PC-3 (cell line): ENCODE data around the gene LILRB2.

Source experiments
- EZH2 ChIP-seq: fragments of 300-600 bp; sonication (generic); IDR thresholded peaks from one replicate; pipeline ENCODE4 v1.6.1; 2017; ENCODE audit warnings: antibody characterized with exemption, mild to moderate bottlenecking, low read length; ENCODE audit not compliant: unreplicated experiment
- EZH2phosphoT487 ChIP-seq: fragments of 300-600 bp; sonication (generic); IDR thresholded peaks from 2 replicates; pipeline ENCODE4 v1.6.1; 2018; ENCODE audit warnings: mild to moderate bottlenecking, antibody characterized with exemption, low read length, borderline replicate concordance
- TF ChIP-seq, protein P1 (sequence below): fragments of 300-600 bp; sonication (generic); conservative IDR thresholded peaks from 2 replicates; pipeline ENCODE4 v1.5.1; 2017; ENCODE audit warnings: antibody characterized with exemption, low read depth, mild to moderate bottlenecking, low read length

DNA sequence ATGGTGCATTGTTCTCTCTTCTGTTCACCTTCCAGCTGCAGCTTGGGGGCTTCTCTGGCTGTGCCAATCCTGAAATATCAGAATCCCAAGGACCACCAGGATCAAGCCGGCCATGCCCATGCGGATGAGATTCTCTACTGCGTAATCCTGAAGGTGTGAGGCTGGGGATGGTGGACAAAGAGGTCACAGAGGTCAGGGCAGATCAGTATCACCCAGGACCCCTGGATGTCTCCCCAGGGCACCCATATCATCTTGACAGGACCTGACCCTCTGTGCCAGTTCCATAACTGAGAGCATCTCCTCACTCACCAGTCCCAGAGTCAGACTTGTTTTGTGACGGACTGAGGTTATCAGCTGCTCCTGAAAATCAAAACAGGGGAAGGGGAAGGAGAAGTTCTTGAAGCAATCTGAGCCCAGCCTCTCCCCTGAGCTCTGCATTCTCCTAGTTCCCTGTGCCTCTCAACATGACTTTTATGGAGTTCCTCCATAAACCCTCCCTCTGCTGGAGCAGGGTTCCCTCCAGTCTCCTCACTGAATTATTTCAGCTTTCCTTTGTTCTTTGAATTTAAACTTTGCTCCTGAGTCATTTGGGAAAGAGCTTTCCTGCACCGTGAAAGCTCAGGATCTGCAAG, 26.6 kb upstream of the LILRB2 start:
- TF ChIP-seq EZH2 (no peak), EZH2phosphoT487 (no peak)
- TF ChIP-seq, protein P1, sequence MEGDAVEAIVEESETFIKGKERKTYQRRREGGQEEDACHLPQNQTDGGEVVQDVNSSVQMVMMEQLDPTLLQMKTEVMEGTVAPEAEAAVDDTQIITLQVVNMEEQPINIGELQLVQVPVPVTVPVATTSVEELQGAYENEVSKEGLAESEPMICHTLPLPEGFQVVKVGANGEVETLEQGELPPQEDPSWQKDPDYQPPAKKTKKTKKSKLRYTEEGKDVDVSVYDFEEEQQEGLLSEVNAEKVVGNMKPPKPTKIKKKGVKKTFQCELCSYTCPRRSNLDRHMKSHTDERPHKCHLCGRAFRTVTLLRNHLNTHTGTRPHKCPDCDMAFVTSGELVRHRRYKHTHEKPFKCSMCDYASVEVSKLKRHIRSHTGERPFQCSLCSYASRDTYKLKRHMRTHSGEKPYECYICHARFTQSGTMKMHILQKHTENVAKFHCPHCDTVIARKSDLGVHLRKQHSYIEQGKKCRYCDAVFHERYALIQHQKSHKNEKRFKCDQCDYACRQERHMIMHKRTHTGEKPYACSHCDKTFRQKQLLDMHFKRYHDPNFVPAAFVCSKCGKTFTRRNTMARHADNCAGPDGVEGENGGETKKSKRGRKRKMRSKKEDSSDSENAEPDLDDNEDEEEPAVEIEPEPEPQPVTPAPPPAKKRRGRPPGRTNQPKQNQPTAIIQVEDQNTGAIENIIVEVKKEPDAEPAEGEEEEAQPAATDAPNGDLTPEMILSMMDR, result no peak
